Stomach (tissue), 4 donors: ENCODE measurements around the gene AK5.

Experiments used
- CTCF ChIP-seq, 7 experiments: fragments of 450-650 bp in 4 of 7; fragments of 200-600 bp in 3 of 7; sonication (generic) in 3 of 7; IDR thresholded peaks; one replicate each; pipeline ENCODE4 v1.5.1; 2016 to 2019; ENCODE audit warnings: antibody characterized with exemption in 7 of 7, control low read depth in 2 of 7, mild to moderate bottlenecking in 1 of 7
- POLR2AphosphoS5 ChIP-seq, 3 donors: sonication (generic); formaldehyde crosslinking; IDR thresholded peaks; one replicate each; pipeline ENCODE4 v1.6.1; 2016; ENCODE audit warnings: antibody characterized with exemption in 3 of 3

GRCh38 chr1:77234943-77235342 lies 46.9 kb upstream of the AK5 start:
- TF ChIP-seq CTCF (IDR thresholded peaks at IDR 0.05), result no peak
- TF ChIP-seq POLR2AphosphoS5 (IDR thresholded peaks at IDR 0.05), result no peak
